K562 (cell line): Measurements from ENCODE around the gene LY6G6C.

Experiments used
- CTCF ChIP-seq, 3 experiments: IDR thresholded peaks in 2 of 3; conservative IDR thresholded peaks in 1 of 3; 2 replicates each; pipeline ENCODE4 v1.5.1; 2011 to 2012; ENCODE audit warnings: low read length in 3 of 3, mild to moderate bottlenecking in 3 of 3, control low read depth in 2 of 3, improper control_type of control experiment in 1 of 3, inconsistent platforms in 1 of 3, low read depth in 1 of 3, mixed read lengths in 1 of 3, moderate library complexity in 1 of 3; ENCODE audit not compliant: insufficient read depth in 2 of 3
- ZNF398 ChIP-seq: fragments of 250-450 bp; sonication (Bioruptor Pico); IDR thresholded peaks from 2 replicates; pipeline ENCODE4 v1.8.0; 2021; ENCODE audit warnings: moderate library complexity, mild to moderate bottlenecking, inconsistent platforms

- no peak for TF ChIP-seq CTCF (IDR thresholded peaks at IDR 0.05 in 2 of 3, conservative IDR thresholded peaks at IDR 0.05 in 1 of 3; ENCODE audit: insufficient read depth in 2 of 3, low read depth in 1 of 3, low read length in 3 of 3)
- no peak for TF ChIP-seq ZNF398
Observed at GRCh38 chr6:31723245-31723979, 1.9 kb upstream of the LY6G6C start, which contains the start of gene MPIG6B.
